ENCODE data around the gene KLHL28. TPM values are rescaled to one million over a fixed set of nuclear protein-coding genes. Genes with fewer than 3 reads are reported as not detected.

Gene KLHL28
- polyA plus RNA-seq, 3 donors: 4.1 to 16.8 (median 16.4) TPM

DNA sequence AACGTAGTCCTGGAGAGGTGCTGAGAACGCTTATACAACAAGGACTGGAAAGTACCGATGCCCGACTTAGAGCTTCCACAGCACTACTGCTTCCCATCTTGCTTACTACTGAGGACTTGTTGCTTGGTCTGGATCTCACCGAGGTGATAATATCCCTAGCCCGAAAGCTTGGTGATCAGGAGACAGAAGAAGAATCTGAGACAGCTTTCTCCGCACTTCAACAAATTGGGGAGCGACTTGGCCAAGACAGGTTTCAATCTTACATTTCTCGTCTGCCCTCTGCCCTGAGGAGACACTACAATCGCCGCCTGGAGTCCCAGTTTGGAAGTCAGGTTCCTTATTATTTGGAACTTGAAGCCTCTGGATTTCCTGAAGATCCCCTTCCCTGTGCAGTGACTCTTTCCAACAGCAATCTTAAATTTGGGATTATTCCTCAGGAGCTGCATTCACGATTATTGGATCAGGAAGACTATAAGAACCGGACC lies 1.3 kb upstream of the KLHL28 start:
- Mint-ChIP-seq H3K27ac (no peak overlapping the region), H3K36me3 (no peaks in the 10 kb centered on the region), H3K9me3 (peaks cover under 1 to 20% (median 8%) of the 10 kb centered on the region in 7 donors), H3K4me3 (no peak overlapping the region), H3K27me3 (ENCODE audit: low read depth in 3 of 3) (no peaks in the 10 kb centered on the region), H3K4me1 (peaks cover 60% of the 10 kb centered on the region)
- Histone ChIP-seq H3K27ac (ENCODE audit: low read depth in 1 of 2, low read length in 2 of 2) (peak overlapping the region in 1 of 2 donors; percentile 94), H3K9ac (ENCODE audit: insufficient read depth, low read length, poor library complexity, severe bottlenecking) (peak overlapping the region; percentile 85), H3K36me3 (replicated peaks in 1 of 2; ENCODE audit: control insufficient read depth in 1 of 2, insufficient read depth in 2 of 2, low read length in 2 of 2) (no peaks in the 10 kb centered on the region), H3K27me3 (ENCODE audit: control insufficient read depth in 2 of 2, insufficient read depth in 2 of 2, low read length in 2 of 2) (no peaks in the 10 kb centered on the region), H3K4me1 (ENCODE audit: control insufficient read depth in 1 of 2, insufficient read depth in 2 of 2, low read length in 2 of 2) (peaks cover 46 to 71% of the 10 kb centered on the region in 2 donors), H4K20me1 (ENCODE audit: insufficient read depth, low read length) (peaks cover 17% of the 10 kb centered on the region), H3K9me3 (replicated peaks in 1 of 2; ENCODE audit: control insufficient read depth in 1 of 2, insufficient read depth in 1 of 2, low read length in 2 of 2) (peaks cover 0 to 5% of the 10 kb centered on the region in 2 donors), H3K4me2 (replicated peaks; ENCODE audit: extremely low read depth, low read length, poor library complexity, severe bottlenecking) (peak overlapping the region; percentile 96), H2AFZ (ENCODE audit: insufficient read depth, low read depth, low read length, poor library complexity, severe bottlenecking) (peak overlapping the region; percentile 99), H3K4me3 (replicated peaks in 1 of 3; ENCODE audit: low read depth in 2 of 3, low read length in 3 of 3) (peak overlapping the region; percentile 80 to 97 (median 85)), H3K79me2 (ENCODE audit: insufficient read depth, low read length) (peaks cover 89% of the 10 kb centered on the region)
- intact Hi-C loops (cut with micrococcal nuclease): loop anchor here (2.0 to 10.0 kb wide), 7 partner anchors 66 to 289 kb away; partner anchors contain the start of genes FANCM (in 2 of the 2), PRPF39 (in 2 of the 2), FKBP3 (in 1 of the 2) and MIS18BP1 (in 1 of the 2)
- peak in 2 of 3 donors; percentile 5 to 28 for DNase-seq
- WGBS (ENCODE audit: insufficient coverage): 2% methylated on average over 7 of the region's 13 CpGs
- TF ChIP-seq, protein P1, sequence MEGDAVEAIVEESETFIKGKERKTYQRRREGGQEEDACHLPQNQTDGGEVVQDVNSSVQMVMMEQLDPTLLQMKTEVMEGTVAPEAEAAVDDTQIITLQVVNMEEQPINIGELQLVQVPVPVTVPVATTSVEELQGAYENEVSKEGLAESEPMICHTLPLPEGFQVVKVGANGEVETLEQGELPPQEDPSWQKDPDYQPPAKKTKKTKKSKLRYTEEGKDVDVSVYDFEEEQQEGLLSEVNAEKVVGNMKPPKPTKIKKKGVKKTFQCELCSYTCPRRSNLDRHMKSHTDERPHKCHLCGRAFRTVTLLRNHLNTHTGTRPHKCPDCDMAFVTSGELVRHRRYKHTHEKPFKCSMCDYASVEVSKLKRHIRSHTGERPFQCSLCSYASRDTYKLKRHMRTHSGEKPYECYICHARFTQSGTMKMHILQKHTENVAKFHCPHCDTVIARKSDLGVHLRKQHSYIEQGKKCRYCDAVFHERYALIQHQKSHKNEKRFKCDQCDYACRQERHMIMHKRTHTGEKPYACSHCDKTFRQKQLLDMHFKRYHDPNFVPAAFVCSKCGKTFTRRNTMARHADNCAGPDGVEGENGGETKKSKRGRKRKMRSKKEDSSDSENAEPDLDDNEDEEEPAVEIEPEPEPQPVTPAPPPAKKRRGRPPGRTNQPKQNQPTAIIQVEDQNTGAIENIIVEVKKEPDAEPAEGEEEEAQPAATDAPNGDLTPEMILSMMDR (IDR thresholded peaks at IDR 0.05): no peak

DNA sequence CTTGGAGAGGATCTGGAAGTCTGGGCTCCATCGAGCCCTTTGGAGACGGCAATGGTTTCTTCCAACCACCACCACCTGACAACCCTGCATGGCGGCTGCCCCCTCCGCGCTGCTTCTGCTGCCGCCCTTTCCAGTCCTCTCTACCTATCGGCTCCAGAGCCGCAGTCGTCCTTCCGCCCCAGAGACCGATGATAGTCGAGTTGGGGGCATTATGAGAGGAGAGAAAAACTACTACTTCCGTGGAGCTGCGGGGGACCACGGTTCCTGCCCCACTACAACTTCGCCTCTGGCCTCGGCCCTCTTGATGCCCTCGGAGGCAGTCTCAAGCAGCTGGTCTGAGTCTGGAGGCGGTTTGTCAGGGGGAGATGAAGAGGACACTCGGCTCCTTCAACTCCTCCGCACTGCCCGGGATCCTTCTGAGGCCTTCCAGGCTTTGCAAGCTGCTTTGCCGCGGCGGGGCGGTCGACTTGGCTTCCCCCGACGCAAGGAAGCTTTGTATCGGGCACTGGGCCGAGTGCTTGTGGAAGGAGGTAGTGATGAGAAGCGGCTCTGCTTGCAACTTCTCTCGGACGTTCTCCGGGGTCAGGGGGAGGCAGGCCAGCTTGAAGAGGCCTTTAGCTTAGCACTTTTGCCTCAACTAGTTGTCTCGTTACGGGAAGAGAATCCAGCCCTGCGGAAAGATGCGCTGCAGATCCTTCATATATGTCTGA lies 742 bp upstream of the KLHL28 start:
- H3K9me3 Mint-ChIP-seq: peaks cover 0 to 20% (median 7%) of the 10 kb centered on the region in 7 donors
- no peaks in the 10 kb centered on the region for H3K27me3 ChIP-seq (ENCODE audit: control insufficient read depth in 2 of 2, insufficient read depth in 2 of 2, low read length in 2 of 2)
- peak overlapping the region; percentile 80 to 97 (median 85) for H3K4me3 ChIP-seq (replicated peaks in 1 of 3; ENCODE audit: low read depth in 2 of 3, low read length in 3 of 3)
- TF ChIP-seq, protein P1 (IDR thresholded peaks at IDR 0.05): no peak
- H3K36me3 ChIP-seq (replicated peaks in 1 of 2; ENCODE audit: control insufficient read depth in 1 of 2, insufficient read depth in 2 of 2, low read length in 2 of 2): no peaks in the 10 kb centered on the region
- 2% methylated on average over 19 of the region's 39 CpGs for WGBS (ENCODE audit: insufficient coverage)
- intact Hi-C loops (cut with micrococcal nuclease): loop anchor here (2.0 to 10.0 kb wide), 7 partner anchors 65 to 290 kb away; partner anchors contain the start of genes FANCM (in 2 of the 2), PRPF39 (in 2 of the 2), FKBP3 (in 1 of the 2) and MIS18BP1 (in 1 of the 2)
- H3K9me3 ChIP-seq (replicated peaks in 1 of 2; ENCODE audit: control insufficient read depth in 1 of 2, insufficient read depth in 1 of 2, low read length in 2 of 2): peaks cover 0 to 5% of the 10 kb centered on the region in 2 donors
- H3K4me3 Mint-ChIP-seq: no peak overlapping the region
- H3K36me3 Mint-ChIP-seq: no peaks in the 10 kb centered on the region
- H3K27ac ChIP-seq (ENCODE audit: low read depth in 1 of 2, low read length in 2 of 2): peak overlapping the region; percentile 85 to 94
- H3K27me3 Mint-ChIP-seq (ENCODE audit: low read depth in 3 of 3): no peaks in the 10 kb centered on the region
- no peak overlapping the region for H3K27ac Mint-ChIP-seq
- DNase-seq: peak in 2 of 3 donors; percentile 15 to 29
- H2AFZ ChIP-seq (ENCODE audit: insufficient read depth, low read depth, low read length, poor library complexity, severe bottlenecking): peak overlapping the region; percentile 99
- H3K79me2 ChIP-seq (ENCODE audit: insufficient read depth, low read length): peaks cover 89% of the 10 kb centered on the region
- H4K20me1 ChIP-seq (ENCODE audit: insufficient read depth, low read length): peaks cover 21% of the 10 kb centered on the region
- peaks cover 42 to 67% of the 10 kb centered on the region in 2 donors for H3K4me1 ChIP-seq (ENCODE audit: control insufficient read depth in 1 of 2, insufficient read depth in 2 of 2, low read length in 2 of 2)
- H3K9ac ChIP-seq (ENCODE audit: insufficient read depth, low read length, poor library complexity, severe bottlenecking): peak overlapping the region; percentile 85
- peak overlapping the region; percentile 96 for H3K4me2 ChIP-seq (replicated peaks; ENCODE audit: extremely low read depth, low read length, poor library complexity, severe bottlenecking)
- peaks cover 55% of the 10 kb centered on the region for H3K4me1 Mint-ChIP-seq

Data from CD14-positive monocyte (primary cell).